Activated T-cell treated with anti-CD3 and anti-CD28 coated beads, Interleukin-2, amount 50 U/mL, for 1 hour (primary cell): ENCODE measurements around the gene GTF3C1.
"Not testable (repeated sequence)": the region's sequence is repeated elsewhere in the genome, so short reads cannot be mapped to it uniquely, and the experiment has no call there.

Experiments used
- DNase-seq: peaks from one replicate; pipeline ENCODE4 v3.0.0-alpha.2; 2020

GTF3C1 gene

GRCh38 chr16:27549746-27550581 lies at the start of gene GTF3C1, which contains the start of gene KATNIP:
TSS of gene GTF3C1 (minus strand) at chr16:27549913. CDS start at chr16:27549890, 23 bp downstream.
TSS of gene KATNIP (plus strand) at chr16:27550144. CDS start at chr16:27550171, 27 bp downstream.
- DNase-seq, result peak; percentile 100

- DNase-seq, result no peak
Measured at GRCh38 chr16:27598931-27599565, 49.3 kb upstream of the GTF3C1 start.

- no peak for DNase-seq
Measured at GRCh38 chr16:27598220-27598619, 48.5 kb upstream of the GTF3C1 start.

GRCh38 chr16:27597361-27597760 lies 47.6 kb upstream of the GTF3C1 start:
- no peak for DNase-seq

GRCh38 chr16:27596411-27596810 lies 46.7 kb upstream of the GTF3C1 start:
- DNase-seq, result no peak

GRCh38 chr16:27595993-27596392 lies 46.3 kb upstream of the GTF3C1 start:
- DNase-seq, result no peak

- DNase-seq, result no peak
Measured at GRCh38 chr16:27595475-27595874, 45.8 kb upstream of the GTF3C1 start.

- DNase-seq, result no peak
Measured at GRCh38 chr16:27591837-27592236, 42.1 kb upstream of the GTF3C1 start.

GRCh38 chr16:27588057-27588456 lies 38.3 kb upstream of the GTF3C1 start:
- DNase-seq, result no peak

- no peak for DNase-seq
Measured at GRCh38 chr16:27586711-27587110, 37.0 kb upstream of the GTF3C1 start.

- DNase-seq, result no peak
Measured at GRCh38 chr16:27585200-27585599, 35.5 kb upstream of the GTF3C1 start.

GRCh38 chr16:27583634-27584033 lies 33.9 kb upstream of the GTF3C1 start:
- no peak for DNase-seq

- DNase-seq, result no peak
Measured at GRCh38 chr16:27582883-27583282, 33.2 kb upstream of the GTF3C1 start.

GRCh38 chr16:27579087-27579980 lies 29.6 kb upstream of the GTF3C1 start:
- no peak for DNase-seq

GRCh38 chr16:27576729-27577128 lies 27.0 kb upstream of the GTF3C1 start:
- DNase-seq, result no peak

GRCh38 chr16:27572711-27573110 lies 23.0 kb upstream of the GTF3C1 start:
- no peak for DNase-seq

GRCh38 chr16:27571433-27572326 lies 22.0 kb upstream of the GTF3C1 start:
- DNase-seq, result no peak

GRCh38 chr16:27570986-27571385 lies 21.3 kb upstream of the GTF3C1 start:
- DNase-seq, result not testable (repeated sequence)

GRCh38 chr16:27568077-27568476 lies 18.4 kb upstream of the GTF3C1 start:
- no peak for DNase-seq

GRCh38 chr16:27566417-27566816 lies 16.7 kb upstream of the GTF3C1 start:
- no peak for DNase-seq

GRCh38 chr16:27564224-27564623 lies 14.5 kb upstream of the GTF3C1 start:
- no peak for DNase-seq

GRCh38 chr16:27561216-27561615 lies 11.5 kb upstream of the GTF3C1 start:
- DNase-seq, result no peak
